HTERT RPE-1 (cell line): ENCODE data around the gene ATP4A.

Experiments
- in situ Hi-C: fragments of 300-500 bp; cut with MboI; formaldehyde crosslinking; loops from 4 replicates; pipeline ENCODE4 v1.14.3; 2020; ENCODE audit warnings: low sequenced_read_pairs

Gene ATP4A

DNA sequence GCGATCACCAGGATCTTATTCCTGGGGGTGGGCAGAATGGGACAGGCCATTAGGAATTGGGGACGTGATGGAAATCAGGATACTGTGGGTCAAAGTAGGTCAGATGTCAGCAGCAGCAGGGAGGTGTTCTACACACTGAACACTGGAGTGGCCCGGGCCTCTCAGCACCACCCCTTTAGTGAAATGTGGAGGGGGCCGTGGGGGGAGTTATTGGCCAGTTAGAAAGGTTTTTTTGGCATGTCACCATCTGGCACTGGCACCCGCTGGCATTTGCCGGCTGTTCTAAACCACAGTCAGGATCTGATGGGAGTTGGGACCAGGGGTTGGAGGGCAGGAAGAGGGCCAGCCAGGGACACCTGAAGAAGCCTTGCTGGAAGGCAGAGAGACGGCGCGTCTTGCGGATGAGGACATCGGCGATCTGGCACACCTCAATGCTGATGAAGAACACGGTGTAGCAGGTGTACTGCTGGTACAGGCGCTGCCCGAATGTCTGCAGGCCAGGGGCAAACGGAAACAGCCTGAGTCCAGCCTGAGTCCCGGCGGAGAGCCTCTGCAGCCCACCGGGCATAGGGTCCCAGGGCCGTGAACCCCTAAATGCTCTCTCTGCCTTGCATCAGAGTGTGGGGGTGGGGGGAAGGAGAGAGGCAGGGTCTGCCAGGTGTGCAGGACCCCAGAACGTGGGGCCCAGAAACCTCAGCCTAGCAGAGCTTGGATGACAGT lies 12.2 kb downstream of the ATP4A start:
- in situ Hi-C loops = no loop called here

DNA sequence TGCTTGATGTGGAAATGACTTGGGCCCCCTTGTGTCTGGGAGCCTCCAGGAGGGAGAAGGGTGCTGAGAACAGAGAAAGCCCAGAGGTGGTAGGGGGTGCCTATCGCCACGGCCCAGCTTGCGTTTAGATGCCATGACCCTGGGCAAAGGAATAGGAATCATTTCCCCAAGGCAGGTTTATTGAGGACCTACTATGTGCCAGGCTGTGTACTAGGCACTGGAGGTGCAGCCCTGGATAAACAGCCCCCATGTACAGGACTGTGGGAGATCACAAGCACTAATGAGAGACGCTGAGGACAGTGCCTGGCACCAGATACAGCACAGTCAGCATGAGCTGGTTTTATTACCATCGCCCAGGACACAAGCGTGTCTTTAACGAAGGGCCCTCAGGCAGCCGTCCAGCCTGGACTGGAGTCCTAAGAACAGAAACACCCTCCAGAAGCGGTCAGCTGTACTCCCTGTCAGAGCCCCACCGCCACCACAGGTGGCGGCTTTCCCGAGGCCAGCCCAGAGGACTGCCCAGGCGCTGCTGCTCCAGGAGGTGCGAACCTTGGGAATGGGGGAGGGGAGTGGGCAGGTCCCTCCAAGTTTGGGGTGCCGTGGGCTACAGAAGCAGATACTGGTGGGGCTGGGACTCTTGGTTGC lies 13.5 kb downstream of the ATP4A start:
- in situ Hi-C loops = no loop called here

DNA sequence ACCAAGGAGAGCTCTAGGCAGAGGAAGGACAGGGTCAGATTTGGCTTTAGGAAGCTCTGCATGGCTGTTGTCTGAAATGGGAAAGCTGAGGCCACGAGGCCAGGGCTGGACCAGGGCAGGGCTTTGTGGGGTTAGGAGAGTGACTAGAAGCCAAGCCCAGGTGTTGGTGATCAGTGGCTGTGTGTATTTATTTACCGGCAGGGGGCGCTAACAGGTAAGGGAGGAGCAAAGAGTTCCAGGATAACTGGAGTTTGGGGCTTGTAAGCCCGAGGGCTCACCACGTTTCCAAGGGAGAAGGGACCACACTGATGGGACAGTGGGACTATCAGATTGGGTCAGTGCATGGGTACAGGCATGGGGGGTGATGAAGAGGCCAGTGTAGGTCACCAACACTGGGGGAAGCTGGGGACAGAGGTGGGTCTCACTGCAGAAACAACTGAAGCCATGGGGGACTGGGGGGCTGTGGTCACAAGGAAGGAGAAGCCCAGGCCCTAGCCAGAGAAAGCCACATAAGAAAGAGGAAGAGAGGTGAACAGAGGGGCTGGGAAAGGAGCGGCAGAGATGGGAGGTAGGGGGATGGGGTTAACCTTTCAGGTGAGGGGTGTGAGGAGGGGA lies 14.2 kb downstream of the ATP4A start:
- in situ Hi-C loops = no loop called here

DNA sequence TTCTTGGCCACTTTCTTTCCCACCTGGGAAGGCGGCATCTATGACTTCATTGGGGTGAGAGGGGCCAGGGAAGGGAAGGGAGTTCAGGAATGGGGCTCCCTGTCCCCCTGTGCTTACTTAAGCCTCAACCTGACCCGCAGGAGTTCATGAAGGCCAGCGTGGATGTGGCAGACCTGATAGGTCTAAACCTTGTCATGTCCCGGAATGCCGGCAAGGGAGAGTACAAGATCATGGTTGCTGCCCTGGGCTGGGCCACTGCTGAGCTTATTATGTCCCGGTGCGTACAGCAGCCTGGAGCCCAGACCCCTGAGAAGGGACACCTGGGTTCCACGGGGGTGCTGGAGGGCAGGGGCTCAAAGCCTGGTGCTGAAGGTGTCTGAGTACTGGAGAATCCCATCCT lies 16.9 kb downstream of the ATP4A start:
- in situ Hi-C loops = no loop called here

DNA sequence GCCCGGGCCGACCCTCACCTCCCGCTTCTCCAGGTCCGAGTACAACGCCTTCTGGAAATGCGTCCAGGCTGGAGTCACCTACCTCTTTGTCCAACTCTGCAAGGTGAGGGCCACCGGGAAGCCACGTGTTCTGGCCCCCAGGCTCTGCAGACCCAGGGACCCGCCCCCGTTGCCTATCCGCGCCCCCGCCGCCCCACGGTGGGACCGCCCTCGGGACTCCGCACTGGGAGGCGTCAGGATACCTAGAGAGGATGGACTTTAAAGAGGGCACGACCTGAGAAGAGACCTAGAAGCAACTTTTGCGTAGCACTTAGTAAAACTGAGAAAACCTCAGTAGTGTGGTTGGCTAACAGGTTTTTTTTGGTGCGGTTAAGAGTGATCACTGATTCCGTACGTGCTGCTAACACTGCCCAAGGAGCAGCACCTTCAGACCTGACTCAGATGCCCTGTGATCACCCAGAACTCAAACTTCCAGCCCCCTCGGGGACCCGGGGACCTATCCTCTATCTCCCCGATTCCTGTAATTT lies 17.5 kb downstream of the ATP4A start:
- in situ Hi-C loops = no loop called here

DNA sequence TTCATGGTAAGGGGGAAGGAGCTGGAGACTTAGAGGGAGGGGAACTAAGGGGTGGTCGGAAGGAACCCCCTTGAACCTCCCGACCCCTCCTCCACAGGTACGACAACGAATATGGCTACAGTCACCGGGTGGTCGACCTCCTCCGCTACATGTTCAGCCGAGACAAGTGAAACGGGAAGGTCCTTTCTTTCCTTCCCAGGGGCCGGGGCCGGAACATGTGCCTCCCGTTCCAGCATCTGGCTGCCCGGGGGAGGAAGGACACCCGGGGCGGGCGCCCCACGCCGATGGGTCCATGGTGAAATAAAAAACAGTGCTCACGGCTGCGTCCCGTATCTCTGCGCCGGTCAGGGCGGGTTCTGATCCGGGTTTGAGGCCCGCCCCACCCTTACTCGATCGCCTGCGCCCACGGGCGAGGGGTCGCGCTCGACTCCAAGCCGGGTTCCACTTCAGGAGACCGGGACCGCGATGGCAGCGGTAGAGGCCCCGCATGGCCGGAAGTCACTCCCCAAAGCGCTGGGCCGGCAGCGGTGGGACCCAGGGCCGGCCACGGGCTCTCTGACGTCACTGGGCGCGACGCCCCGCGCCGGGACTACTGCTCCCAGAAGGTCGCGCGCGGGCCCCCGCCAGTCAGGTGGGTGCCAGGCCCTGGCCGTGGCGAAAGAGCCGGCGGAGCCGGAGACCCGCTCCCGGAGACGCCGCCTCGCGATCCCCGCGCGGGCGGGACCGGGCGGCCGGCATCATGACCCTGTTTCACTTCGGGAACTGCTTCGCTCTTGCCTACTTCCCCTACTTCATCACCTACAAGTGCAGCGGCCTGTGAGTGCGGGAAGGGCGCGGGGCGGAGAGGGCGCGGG lies 18.2 kb downstream of the ATP4A start, which contains the start of gene TMEM147:
Gene TMEM147, plus strand, starts transcription at position 626 of the 854 bp plus-strand sequence. Its CDS starts 114 bp downstream, at position 740.
- in situ Hi-C loops = no loop called here

DNA sequence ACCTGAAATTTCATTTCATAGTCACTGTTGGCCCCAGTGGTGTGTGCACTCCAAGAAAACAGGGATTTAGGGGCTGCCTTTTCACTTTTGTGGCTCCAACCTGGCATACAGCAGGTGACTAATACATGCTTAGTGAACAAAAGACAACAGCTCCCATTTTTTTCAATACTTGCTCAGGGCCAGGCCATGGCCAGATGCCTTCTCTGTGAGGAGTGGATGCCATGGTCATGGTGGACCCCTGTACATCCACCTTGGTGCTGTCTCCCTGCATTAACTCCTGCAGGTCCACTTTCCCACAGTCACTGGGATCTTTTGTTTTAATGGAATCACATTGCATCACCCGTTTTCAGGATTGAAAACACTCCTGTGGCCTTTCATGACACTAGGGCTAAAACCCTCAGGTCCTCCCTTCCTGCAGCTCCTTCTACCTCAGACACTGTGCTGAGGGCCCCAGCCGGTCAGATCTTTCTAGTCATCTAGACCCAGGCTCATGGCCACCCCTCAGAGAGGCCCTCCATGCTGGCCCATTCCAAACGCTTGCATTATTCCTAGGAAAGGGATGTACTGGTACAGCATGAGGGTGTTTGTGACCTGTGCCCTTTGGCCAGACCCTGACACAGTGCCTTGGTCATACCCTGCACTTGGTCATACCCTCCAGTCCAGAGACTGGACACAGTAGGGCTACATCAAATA lies 19.2 kb downstream of the ATP4A start:
- in situ Hi-C loops = no loop called here

DNA sequence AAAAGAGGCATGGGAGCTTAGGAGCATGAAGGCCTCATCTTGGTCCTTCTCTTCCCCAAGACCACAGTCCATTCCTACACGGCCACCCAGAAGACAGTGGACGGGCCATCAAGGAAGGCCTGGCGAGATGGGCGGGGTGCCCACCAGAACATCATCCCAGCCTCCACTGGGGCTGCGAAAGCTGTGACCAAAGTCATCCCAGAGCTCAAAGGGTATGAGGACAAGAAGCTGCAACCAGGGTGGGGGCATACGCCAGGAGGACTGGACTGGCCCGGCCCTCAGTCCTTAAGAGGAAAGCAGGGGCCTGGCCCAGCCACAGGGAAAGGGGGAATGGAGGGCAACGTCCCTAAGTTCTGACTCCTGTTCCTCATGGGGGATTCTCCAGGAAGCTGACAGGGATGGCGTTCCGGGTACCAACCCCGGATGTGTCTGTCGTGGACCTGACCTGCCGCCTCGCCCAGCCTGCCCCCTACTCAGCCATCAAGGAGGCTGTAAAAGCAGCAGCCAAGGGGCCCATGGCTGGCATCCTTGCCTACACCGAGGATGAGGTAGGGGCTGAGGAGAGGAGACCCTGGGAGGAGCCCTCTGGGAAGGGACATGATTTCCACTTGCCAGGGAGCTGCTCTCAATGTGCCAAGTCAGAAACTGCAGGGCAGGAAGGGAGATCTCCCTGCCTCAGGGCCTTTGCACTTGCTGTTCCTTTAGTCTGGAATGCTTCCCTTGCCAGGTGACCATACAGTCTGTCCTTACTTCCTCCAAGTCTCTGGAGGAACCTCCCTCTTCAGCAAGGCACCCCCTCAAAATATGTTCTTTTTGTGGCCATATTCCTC lies 20.0 kb downstream of the ATP4A start:
- in situ Hi-C loops = no loop called here

DNA sequence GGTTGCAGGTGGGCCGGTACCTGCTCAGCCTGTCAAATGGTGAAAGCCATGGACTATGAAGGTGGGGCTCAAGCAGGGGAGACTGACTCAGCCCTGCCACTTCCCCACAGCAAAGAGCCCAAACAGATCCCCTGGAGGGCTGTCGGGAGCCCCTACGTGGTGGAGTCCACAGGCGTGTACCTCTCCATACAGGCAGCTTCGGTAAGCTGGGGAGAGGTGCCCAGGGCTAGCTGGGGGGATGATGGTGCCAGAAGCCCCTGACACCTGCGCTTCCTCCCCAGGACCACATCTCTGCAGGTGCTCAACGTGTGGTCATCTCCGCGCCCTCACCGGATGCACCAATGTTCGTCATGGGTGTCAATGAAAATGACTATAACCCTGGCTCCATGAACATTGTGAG lies 21.2 kb downstream of the ATP4A start:
- in situ Hi-C loops = no loop called here

DNA sequence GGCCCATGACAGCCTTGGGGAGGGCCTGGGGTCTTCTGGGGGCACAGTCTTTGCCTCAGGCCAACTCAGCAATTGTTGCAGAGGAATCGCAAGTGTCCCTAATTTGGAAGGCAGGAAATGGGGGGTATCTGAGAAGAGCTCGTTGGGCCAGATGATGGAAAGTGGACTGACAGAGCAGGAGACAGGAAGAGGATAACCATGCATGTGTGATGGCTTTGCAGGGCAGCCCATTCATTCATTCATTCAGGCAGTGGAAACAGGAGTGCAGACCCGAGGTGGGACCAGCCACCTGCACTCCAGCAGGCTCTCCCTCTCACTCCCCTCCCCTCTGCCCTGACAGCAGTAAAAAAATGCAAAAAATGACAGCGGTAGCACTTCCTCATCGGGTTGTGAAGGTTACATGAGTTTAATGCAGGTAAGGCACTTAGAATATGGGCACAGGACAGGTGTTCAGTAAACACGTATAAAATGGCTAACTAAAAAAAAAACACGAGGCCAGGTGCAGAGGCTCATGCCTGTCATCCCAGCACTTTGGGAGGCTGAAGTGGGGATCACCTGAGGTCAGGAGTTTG lies 23.0 kb downstream of the ATP4A start:
- in situ Hi-C loops = no loop called here

DNA sequence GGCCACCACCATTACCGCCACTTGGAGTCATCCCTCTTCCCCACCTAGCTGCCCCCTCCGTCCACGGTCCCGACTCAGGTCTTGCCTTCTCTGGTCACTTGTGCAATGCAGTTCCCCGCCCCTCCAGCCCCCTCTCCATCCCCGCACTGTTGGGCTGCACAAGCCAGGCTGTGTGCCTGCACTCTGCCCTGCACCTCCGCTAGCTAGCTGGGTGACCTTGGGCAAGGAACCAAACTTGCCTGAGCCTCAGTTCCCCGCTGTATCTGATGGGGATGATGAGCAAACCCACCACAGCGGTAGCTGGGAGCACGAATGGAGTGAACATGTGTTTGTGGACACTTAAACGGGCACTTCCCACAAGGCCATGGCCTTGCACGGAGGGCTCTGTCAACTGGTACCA lies 23.6 kb downstream of the ATP4A start:
- in situ Hi-C loops = no loop called here

DNA sequence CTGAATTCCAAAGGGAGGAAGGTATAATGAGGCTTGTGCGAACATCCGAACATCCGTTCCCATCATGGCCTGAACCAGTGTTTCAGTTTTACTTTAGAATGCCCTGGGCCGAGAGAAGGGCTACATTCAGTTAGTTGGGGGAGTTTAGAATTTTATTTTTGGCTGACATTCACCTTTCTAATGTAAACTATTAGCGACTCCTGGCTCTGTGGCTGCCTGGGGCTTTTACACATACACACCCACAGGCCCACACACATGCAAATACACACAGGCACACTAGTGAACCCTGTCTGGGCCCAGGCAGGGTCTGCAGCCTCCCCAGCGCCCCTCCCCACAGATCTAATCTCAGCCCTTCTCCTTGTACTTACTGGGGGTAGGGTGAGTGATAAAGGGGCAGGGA lies 24.1 kb downstream of the ATP4A start:
- in situ Hi-C loops = no loop called here

DNA sequence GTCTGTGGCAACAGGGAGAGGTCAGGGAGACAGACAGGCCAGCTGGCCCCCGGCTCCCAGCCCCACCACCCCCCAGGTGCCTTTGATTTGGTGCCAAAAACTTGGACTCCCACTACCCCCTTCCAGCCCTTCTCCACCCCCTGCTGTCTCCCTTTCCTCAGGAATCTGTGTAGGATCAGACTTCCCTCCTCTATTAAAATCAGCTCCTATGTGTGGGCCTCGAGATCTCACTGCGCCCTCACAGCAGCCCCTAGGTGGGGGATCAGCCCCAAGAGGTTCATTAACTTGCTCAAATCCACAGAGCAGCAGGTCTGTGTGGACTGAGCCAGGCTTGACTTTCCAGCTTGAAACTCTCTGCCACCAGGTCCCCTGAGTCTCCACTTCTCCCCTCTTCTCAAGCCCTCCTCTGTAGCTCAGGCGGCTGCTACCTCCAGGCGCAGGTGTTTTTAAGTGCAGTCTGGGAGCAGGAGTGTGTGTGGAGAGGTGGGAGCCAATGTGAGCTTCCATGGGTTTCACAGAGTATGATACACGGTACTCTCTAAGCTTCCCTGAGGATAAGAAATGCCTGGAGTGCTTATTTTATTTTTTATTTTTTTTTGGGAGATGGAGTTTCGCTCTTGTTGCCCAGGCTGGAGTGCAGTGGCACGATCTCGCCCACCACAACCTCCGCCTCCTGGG lies 28.5 kb downstream of the ATP4A start:
- in situ Hi-C loops = no loop called here

DNA sequence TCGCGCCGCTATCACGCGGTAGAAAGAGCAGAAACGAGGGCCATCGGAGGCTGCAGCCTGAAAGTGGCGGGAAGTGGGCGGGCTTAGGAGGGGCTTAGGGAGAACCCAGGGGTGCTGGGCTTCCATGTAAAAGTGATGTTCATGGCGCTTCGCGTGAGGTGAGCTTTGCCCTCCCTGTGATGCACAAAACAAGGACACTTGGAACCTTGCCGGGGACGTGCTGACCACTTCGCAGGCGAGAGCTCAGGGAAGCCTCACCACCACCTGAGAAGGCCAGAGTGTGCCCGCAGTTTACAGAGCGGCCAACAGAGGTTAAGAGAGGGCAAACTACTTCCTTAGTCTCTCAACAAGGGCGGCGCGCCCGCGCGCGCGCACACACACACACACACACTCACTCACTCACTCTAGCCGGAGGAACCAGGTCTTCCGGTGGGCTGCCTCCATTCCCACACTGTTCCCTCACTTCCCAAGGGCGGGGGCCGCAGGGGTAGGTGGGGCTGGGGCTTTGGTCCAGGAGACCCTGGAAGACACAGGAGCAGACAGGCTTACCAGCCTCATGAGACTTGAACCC lies 29.6 kb downstream of the ATP4A start:
- in situ Hi-C loops = no loop called here

DNA sequence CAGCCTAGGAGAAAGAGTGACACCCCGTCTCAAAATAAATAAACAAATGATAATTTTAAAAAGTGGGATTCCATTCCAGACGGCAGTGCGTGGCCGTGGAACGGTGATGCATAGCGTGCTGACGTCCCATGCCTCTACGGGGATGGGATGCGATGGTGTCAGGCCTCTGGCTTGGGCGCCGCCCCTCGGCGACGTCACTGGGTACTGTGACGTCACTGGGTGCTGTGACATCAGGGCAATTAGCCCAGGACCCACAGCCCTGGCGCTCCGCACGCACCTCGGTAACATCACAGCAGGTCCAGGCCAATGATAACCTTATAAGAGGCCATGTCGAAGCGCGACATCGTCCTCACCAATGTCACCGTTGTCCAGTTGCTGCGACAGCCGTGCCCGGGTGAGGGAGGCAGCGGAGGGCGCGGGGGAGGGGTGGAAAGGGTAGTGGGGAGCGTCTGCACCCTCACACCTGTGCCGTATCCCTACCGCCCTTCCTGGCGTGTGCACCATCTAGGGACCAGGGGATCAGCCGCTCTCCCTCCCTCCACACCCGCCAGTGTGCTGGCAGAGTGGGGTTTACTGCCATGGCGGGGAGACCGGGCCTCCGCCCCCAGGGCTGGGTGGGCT lies 30.1 kb downstream of the ATP4A start, which contains the start of gene GAPDHS:
Gene GAPDHS, plus strand, starts transcription at position 256 of the 621 bp plus-strand sequence. Its CDS starts 72 bp downstream, at position 328.
- in situ Hi-C loops = no loop called here

DNA sequence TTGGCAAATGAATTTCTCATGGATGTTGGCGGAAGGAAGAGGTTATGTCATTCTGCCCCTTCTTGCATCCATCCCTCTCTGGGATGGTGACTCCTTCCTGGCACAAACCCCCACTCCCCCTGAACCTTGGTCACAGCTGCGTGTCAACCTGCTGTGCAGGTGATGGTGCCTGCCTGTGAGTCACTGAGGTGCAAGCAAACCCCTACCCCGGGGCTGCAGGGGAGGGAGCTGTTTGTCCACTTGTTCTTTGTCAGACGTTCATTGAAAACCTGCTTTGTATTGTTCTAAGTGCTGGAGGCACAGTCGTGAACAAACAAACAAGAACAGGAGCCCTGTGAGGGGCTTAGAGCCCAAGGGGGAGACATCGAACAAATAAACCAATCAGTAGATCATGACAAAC lies 32.2 kb downstream of the ATP4A start:
- in situ Hi-C loops = no loop called here
